BJ (cell line): ENCODE data around the gene MGAT5. TPM values are rescaled to one million over a fixed set of nuclear protein-coding genes. Genes with fewer than 3 reads are reported as not detected.

Experiments used
- CTCF ChIA-PET: fragments of 350-600 bp; formaldehyde crosslinking; extraction: SDS; loops from one replicate; lab custom pipeline; 2021; ENCODE audit warnings: antibody characterized with exemption, inconsistent platforms; lab: Yijun Ruan, JAX
- POLR2A ChIA-PET: fragments of 300-600 bp; sonication (Branson Sonifier 250); formaldehyde crosslinking; extraction: SDS; loops from one replicate; lab custom pipeline; 2021; ENCODE audit warnings: antibody characterized with exemption; lab: Charles Lee
- DNase-seq: peaks from one replicate; pipeline ENCODE4 v3.0.0-alpha.2; 2011; ENCODE audit warnings: low read depth
- H3K27me3 ChIP-seq: 2 replicates; pipeline ENCODE4 v1.6.0; 2011; ENCODE audit warnings: low read length; ENCODE audit not compliant: control insufficient read depth, insufficient read depth
- H3K36me3 ChIP-seq: 2 replicates; pipeline ENCODE4 v1.5.1; 2011; ENCODE audit warnings: low read length; ENCODE audit not compliant: control insufficient read depth, insufficient read depth
- H3K4me3 ChIP-seq: 2 replicates; pipeline ENCODE4 v1.5.1; 2011; ENCODE audit warnings: low read depth, mild to moderate bottlenecking, control low read depth, low read length
- polyA plus RNA-seq: library from polyadenylated mRNA; depleted of rRNA; stranded (reverse); fragments of >200 nt; gene quantifications from 2 replicates; pipeline ENCODE4 v1.2.3, GENCODE V29; 2011
- TF ChIP-seq, protein P1 (sequence below): IDR thresholded peaks from 2 replicates; pipeline ENCODE4 v1.5.1; 2011; ENCODE audit warnings: low read depth, mild to moderate bottlenecking, control low read depth, inconsistent platforms, low read length, moderate library complexity; ENCODE audit not compliant: insufficient read depth

Gene MGAT5
- polyA plus RNA-seq, 1 experiment: 25.0 TPM

DNA sequence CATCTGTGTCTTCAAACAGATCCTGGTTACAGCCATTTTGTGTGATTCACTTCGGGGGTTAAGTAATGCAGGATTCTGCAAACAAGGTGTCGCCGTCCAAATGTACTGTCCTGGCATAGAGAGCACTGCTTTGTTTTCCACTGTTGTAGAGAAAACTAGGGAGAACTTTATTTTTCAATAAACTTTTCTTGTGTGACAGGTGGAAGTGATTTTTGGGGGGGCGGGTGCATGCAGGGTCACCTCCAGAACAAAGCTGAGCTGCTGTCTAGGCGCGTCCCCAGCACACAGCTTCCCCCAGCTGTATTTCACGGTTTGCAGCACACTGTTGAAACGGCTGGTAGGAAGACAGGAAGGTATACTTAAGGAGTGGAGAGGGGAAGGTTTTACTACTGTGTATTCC lies 200.6 kb downstream of the MGAT5 start:
- DNase-seq: no peak
- H3K27me3 ChIP-seq: no peaks in the 10 kb centered on the region
- no peak overlapping the region for H3K4me3 ChIP-seq
- no peaks in the 10 kb centered on the region; the same call in 1 of the 2 replicates for H3K36me3 ChIP-seq
- TF ChIP-seq, protein P1, sequence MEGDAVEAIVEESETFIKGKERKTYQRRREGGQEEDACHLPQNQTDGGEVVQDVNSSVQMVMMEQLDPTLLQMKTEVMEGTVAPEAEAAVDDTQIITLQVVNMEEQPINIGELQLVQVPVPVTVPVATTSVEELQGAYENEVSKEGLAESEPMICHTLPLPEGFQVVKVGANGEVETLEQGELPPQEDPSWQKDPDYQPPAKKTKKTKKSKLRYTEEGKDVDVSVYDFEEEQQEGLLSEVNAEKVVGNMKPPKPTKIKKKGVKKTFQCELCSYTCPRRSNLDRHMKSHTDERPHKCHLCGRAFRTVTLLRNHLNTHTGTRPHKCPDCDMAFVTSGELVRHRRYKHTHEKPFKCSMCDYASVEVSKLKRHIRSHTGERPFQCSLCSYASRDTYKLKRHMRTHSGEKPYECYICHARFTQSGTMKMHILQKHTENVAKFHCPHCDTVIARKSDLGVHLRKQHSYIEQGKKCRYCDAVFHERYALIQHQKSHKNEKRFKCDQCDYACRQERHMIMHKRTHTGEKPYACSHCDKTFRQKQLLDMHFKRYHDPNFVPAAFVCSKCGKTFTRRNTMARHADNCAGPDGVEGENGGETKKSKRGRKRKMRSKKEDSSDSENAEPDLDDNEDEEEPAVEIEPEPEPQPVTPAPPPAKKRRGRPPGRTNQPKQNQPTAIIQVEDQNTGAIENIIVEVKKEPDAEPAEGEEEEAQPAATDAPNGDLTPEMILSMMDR: no peak
- POLR2A ChIA-PET: interaction anchor here (0.6 kb wide), 1 partner anchor 70 kb away, joined by 3 read pairs; no protein-coding TSS in a partner anchor
- CTCF ChIA-PET: interaction anchor here (0.9 to 10.3 kb wide), 5 partner anchors 9 to 569 kb away, joined by 3 to 62 read pairs (median 49); no protein-coding TSS in a partner anchor

DNA sequence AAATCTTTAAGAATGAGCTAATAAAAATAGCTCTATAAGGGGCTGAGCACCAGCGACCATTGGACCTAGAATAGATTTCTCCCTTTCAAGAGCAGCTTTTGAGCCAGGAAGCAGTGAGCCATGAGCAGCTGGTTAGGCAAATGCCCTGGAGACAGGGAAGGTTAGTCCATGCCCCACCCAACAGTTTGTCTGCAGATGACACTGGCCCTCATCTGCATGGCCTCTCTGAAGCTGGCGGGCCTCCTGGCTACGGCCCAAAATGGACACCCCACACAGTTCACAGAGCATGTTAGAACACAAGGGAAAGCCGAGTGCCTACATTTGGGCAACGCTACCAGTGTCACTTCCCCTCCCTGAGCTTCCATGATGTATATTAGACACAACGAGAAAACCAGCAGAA lies 201.1 kb downstream of the MGAT5 start:
- Histone ChIP-seq H3K4me3 (no peak overlapping the region), H3K27me3 (no peaks in the 10 kb centered on the region), H3K36me3 (no peaks in the 10 kb centered on the region; the same call in 1 of the 2 replicates)
- POLR2A ChIA-PET: interaction anchor here (0.6 kb wide), 1 partner anchor 69 kb away, joined by 3 read pairs; no protein-coding TSS in a partner anchor
- CTCF ChIA-PET: interaction anchor here (0.9 to 10.3 kb wide), 4 partner anchors 9 to 569 kb away, joined by 3 to 62 read pairs (median 28); no protein-coding TSS in a partner anchor
- no peak for DNase-seq
- TF ChIP-seq, protein P1: no peak

DNA sequence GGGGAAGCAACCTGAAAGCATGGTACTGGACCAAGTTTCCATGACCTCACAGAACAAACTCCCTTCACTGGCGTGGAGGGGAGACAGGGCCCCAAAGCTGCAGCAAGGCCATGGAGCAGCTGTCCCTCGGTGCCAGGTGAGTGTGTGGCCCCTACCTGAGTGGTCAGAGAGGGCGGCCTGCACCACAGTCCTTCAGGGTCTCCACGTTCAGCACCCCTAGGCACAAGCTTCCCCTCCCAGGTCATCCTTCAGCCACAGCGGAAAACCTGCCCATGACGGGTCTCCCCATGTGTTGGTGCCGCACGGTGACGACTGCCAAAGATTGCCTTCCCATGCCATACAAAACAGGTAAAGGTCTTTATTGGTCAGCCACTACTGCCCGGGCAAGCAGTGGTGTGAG lies 201.6 kb downstream of the MGAT5 start:
- TF ChIP-seq, protein P1: no peak
- ChIA-PET CTCF (interaction anchor here (0.6 to 10.3 kb wide), 4 partner anchors 9 to 382 kb away, joined by 3 to 62 read pairs (median 3); no protein-coding TSS in a partner anchor), POLR2A (no interaction called here)
- DNase-seq: no peak
- Histone ChIP-seq H3K27me3 (no peaks in the 10 kb centered on the region), H3K4me3 (no peak overlapping the region), H3K36me3 (no peaks in the 10 kb centered on the region; the same call in 1 of the 2 replicates)

DNA sequence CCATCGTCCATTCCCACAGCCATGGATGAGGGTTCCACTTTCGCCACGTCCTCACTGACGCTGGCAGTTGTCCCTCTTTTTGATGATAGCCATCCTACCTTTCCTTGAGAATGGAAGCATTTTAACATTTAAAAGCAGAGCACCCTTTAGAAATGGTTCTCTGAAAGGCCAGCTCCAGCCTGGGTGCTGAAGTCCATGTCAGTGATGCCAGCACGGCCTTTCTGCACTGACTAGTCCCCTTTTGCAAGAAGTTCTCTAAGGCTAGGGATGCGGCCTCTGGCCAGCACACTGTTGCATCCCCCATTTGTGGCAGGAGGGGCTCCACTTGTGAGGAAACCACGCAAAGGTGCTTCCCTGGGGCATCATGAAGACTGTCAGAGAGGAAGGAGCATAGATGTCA lies 203.5 kb downstream of the MGAT5 start:
- no peaks in the 10 kb centered on the region; the same call in 1 of the 2 replicates for H3K36me3 ChIP-seq
- no peak overlapping the region for H3K4me3 ChIP-seq
- no peak for DNase-seq
- no peaks in the 10 kb centered on the region; the same call in 1 of the 2 replicates for H3K27me3 ChIP-seq
- CTCF ChIA-PET: no interaction called here
- POLR2A ChIA-PET: no interaction called here
- TF ChIP-seq, protein P1: no peak

DNA sequence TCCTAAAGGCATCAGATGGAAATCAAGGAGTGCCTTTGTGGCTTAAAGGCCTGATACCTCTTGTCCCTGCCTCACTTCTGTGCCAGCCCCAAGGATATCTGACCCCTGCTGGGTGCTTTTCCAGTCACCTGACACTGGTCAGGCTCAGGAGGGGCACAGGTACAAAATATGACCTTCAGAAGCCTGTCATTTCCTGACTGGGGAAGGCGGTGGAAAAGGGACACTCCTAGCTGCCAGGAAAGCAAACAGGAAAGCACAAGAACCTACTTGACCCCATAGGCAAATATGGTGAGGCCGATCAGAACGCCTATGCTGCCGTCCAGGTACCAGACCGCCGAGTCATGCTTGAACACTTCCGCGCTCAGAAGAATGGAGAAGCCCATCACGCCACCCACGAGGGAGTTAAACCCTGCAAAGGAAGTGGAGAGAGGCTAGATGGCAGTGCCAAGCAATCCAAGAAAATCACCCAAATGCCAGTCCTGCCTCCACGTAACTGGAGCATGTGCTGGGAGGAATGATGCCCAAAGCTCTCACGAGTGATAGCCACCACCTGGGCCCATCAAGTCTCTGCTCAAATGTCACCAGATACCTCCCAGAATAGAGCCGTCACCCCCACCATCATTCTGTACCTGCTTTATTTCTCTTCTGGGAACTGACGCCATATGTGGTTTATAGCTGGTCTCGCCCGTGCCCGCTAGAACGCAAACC lies 204.0 kb downstream of the MGAT5 start:
- no peaks in the 10 kb centered on the region; the same call in 1 of the 2 replicates for H3K27me3 ChIP-seq
- TF ChIP-seq, protein P1: no peak
- no peaks in the 10 kb centered on the region; the same call in 1 of the 2 replicates for H3K36me3 ChIP-seq
- POLR2A ChIA-PET: no interaction called here
- H3K4me3 ChIP-seq: no peak overlapping the region
- no peak for DNase-seq
- CTCF ChIA-PET: no interaction called here
